Spleen (tissue), 7 donors: ENCODE data around the gene CD47.

ENCODE experiments used
- POLR2AphosphoS5 ChIP-seq, 3 donors: sonication (generic); formaldehyde crosslinking; IDR thresholded peaks; one replicate each; pipeline ENCODE4 v1.5.1; 2017; ENCODE audit warnings: antibody characterized with exemption in 3 of 3
- TF ChIP-seq, protein P1 (sequence below), 11 experiments: fragments of 200-600 bp in 7 of 11; fragments of 450-650 bp in 4 of 11; sonication (generic) in 4 of 11; IDR thresholded peaks in 8 of 11; conservative IDR thresholded peaks in 3 of 11; 1 replicate in 7 of 11; 2 replicates in 4 of 11; pipeline versions ENCODE4 v1.4.0 to v1.8.0; 2016 to 2021; ENCODE audit warnings: antibody characterized with exemption in 11 of 11, inconsistent platforms in 4 of 11, mild to moderate bottlenecking in 1 of 11
- donor health status: DM: no; HTN: no; CAD: no; lungs with moderate emphysema.
- donor health status: DM: no; HTN: no; CAD: no.
- donor health status: DM: no; HTN: no; CAD: no.

DNA sequence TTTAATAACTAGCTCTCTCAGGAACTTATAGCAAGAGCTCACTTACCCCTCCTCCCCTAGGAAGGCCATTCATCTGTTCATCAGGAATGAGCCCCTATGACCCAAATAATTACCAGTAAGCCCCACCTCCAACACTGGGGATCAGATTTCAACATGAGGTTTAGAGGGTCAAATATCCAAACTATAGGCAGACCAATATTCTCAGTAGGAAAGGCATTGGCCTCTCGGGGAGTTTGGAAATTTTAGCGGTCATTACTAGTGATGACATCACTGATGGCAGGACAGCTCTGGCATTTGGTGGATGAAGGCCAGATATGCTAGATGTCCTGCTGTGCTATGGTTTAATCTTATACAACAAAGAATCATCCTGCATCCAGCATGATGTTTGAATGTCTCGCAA lies 15.2 kb upstream of the CD47 start:
- TF ChIP-seq, protein P1, sequence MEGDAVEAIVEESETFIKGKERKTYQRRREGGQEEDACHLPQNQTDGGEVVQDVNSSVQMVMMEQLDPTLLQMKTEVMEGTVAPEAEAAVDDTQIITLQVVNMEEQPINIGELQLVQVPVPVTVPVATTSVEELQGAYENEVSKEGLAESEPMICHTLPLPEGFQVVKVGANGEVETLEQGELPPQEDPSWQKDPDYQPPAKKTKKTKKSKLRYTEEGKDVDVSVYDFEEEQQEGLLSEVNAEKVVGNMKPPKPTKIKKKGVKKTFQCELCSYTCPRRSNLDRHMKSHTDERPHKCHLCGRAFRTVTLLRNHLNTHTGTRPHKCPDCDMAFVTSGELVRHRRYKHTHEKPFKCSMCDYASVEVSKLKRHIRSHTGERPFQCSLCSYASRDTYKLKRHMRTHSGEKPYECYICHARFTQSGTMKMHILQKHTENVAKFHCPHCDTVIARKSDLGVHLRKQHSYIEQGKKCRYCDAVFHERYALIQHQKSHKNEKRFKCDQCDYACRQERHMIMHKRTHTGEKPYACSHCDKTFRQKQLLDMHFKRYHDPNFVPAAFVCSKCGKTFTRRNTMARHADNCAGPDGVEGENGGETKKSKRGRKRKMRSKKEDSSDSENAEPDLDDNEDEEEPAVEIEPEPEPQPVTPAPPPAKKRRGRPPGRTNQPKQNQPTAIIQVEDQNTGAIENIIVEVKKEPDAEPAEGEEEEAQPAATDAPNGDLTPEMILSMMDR (IDR thresholded peaks at IDR 0.05 in 8 of 11, conservative IDR thresholded peaks at IDR 0.05 in 3 of 11): no peak
- no peak for TF ChIP-seq POLR2AphosphoS5 (IDR thresholded peaks at IDR 0.05)
